Measurements from ENCODE around the gene OR8H3.
"Not testable (repeated sequence)": the region's sequence is repeated elsewhere in the genome, so short reads cannot be mapped to it uniquely, and the experiment has no call there.

OR8H3 gene

GRCh38 chr11:56122073-56122472, at the start of gene OR8H3:
TSS of gene OR8H3 (plus strand) at chr11:56122373. CDS start at chr11:56122373, 0 bp downstream.
- DNase-seq (ENCODE audit: low read depth) = no peak

- no peak for DNase-seq (ENCODE audit: low read depth)
These were observed 32.5 kb upstream of the OR8H3 start for GRCh38 chr11:56089697-56090096.

GRCh38 chr11:56093008-56093407, 29.2 kb upstream of the OR8H3 start, which contains the start of gene OR8I2:
TSS of gene OR8I2 (plus strand) at chr11:56093308. CDS start at chr11:56093308, 0 bp downstream.
- no peak for DNase-seq (ENCODE audit: low read depth)

- DNase-seq (ENCODE audit: low read depth) = no peak
These were observed 18.9 kb upstream of the OR8H3 start, which contains the start of gene OR8H2 for GRCh38 chr11:56103210-56103737. TSS of gene OR8H2 (plus strand) at chr11:56103687. CDS start at chr11:56105043, 1,356 bp downstream.

GRCh38 chr11:56140151-56140661, 18.0 kb downstream of the OR8H3 start, which contains the start of gene OR8J3:
TSS of gene OR8J3 (minus strand) at chr11:56140201. CDS start at chr11:56137718, 2,483 bp downstream.
- no peak for DNase-seq (ENCODE audit: low read depth)

GRCh38 chr11:56143681-56144080, 21.5 kb downstream of the OR8H3 start:
- not testable (repeated sequence) for DNase-seq (ENCODE audit: low read depth)

- no peak for DNase-seq (ENCODE audit: low read depth)
These were observed 29.2 kb downstream of the OR8H3 start for GRCh38 chr11:56151376-56151775.

- DNase-seq (ENCODE audit: low read depth) = no peak
These were observed 30.2 kb downstream of the OR8H3 start for GRCh38 chr11:56152333-56152732.

- DNase-seq (ENCODE audit: low read depth) = no peak
These were observed 38.0 kb downstream of the OR8H3 start, which contains the start of gene OR8K5 for GRCh38 chr11:56160217-56160616. TSS of gene OR8K5 (minus strand) at chr11:56160317. CDS start at chr11:56160317, 0 bp downstream.

- DNase-seq (ENCODE audit: low read depth) = no peak
These were observed 41.6 kb downstream of the OR8H3 start for GRCh38 chr11:56163804-56164203.

GRCh38 chr11:56172256-56172830, 50.2 kb downstream of the OR8H3 start:
- DNase-seq (ENCODE audit: low read depth) = no peak
